ENCODE data around the gene FGD4.
A peak's percentile ranks its signal among the peaks of the same experiment; 100 is the strongest.
"Not testable (repeated sequence)": the region's sequence is repeated elsewhere in the genome, so short reads cannot be mapped to it uniquely, and the experiment has no call there.

Gene FGD4

DNA sequence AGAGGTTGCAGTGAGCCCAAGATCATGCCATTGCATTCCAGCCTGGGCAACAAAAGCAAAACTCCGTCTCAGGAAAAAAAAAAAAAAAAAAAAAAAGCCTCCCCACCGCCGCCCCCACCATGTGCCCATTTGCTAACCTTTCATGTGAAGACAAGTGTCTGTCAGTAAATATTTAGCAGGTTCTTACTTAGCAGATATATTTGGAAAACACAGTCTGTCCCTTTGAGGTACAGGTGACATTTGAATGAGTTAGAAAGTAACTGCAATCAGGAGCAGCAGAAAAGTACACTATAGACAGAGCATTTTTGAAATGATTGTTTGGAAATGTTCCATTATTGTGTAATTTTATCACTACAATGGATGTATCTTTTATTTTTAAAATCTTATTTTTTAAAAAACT is 119.7 kb downstream of the FGD4 start:
- FAIRE-seq, result no peak
- DNase-seq (ENCODE audit: low spot score), result no peak

DNA sequence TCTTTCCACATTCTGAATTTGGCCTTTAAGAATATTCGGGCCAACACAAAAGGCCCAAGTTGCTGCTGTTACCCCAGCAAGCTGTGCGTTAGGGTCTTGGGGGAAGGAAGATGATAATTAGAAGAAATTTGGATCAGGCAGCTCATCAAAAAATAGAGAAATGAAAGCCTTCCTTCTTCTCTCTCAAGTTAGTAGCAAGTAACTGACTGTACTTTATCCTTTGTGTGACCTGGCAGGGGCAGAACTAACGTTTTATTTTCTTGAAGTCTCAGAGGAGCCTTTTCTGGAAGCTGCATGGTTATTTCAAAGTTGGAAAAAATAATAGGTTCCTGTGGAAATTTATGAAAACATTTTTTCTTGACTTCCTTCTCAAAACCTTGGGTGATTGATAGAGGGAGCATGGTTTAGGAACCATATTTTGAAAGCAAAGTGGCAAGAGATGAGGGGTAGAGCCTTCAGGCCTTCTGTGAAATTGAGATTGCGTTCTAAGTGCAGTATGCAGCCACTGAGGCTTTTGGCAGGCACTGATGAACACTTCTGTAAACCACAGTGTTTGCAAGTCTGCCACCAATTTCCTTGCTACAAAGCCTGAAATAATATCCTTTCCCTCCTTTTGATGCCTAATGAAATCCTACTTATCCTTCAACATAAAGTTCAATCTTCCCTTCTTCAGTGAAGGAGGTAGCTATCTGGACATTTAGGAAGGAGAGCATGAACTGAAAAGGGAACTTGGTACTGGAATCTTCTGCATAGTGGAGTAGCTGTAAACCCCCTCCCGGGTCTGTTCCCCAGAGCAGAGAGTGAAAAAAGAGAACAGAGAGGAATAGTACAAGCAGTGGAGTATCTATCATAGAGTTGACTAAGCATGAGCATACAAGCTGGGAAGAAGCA is 123.2 kb downstream of the FGD4 start:
- no peak for FAIRE-seq

DNA sequence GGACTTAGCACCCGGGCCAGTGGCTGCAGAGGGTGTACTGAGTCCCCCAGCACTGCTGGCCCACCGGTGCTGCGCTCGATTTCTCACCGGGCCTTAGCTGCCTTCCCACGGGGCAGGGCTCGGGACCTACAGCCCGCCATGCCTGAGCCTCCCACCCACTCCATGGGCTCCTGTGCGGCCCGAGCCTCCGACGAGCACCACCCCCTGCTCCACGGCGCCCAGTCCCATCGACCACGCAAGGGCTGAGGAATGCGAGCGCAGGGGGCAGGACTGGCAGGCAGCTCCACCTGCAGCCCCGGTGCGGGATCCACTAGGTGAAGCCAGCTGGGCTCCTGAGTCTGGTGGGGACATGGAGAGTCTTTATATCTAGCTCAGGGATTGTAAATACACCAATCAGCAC is 126.4 kb downstream of the FGD4 start:
- DNase-seq (ENCODE audit: low spot score); FAIRE-seq: not testable (repeated sequence)

More for the DNA sequence above, 123.2 kb downstream of the FGD4 start:
- no peak for DNase-seq (ENCODE audit: low spot score)

DNA sequence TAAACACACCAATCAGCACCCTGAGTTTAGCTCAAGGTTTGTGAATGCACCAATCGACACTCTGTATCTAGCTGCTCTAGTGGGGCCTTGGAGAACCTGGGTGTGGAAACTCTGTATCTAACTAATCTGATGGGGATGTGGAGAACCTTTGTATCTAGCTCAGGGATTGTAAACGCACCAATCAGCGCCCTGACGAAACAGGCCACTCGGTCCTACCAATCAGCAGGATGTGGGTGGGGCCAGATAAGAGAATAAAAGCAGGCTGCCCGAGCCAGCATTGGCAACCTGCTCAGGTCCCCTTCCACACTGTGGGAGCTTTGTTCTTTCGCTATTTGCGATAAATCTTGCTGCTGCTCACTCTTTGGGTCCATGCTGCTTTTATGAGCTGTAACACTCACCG is 127.0 kb downstream of the FGD4 start:
- FAIRE-seq; DNase-seq (ENCODE audit: low spot score): not testable (repeated sequence)

DNA sequence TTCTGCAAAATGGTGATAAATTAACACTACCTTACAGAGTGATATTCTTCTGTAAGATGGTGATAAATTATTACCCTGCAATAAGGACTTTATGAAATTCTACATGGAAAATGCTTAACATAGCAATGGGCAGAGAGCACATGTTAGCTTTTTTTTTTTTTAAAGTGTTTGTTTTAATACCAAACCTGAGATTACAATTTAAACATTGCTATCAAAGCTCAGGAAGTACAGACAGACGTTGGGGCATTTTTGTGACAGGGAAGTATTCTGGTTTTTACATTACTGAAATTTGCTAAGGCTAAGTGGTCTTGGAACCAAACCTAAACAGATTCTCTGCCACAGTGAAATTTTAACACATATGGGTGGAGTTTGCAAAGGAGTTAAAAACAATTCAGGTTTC is 133.1 kb downstream of the FGD4 start:
- DNase-seq (ENCODE audit: low spot score) (no peak), FAIRE-seq (no peak)

DNA sequence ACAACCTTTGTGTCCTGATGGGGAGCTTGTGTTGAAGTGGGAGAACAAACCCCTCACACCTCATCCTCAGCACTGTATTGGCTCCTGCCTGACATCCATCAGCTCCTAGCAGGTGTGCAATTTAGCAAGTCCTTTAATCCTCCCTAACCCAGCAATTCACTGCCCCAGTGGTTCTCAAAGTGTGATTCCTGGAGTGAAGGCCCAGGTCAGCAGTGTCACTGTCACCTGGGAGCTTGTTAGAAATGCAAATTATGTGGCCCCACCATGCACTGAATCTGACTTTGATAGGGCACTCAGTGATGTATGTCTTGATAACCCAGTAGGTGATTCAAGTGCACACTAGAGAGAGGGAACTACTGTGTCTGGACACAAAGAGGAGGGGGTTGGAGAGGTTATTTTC is 133.6 kb downstream of the FGD4 start:
- DNase-seq (ENCODE audit: low spot score), result no peak
- FAIRE-seq, result no peak

DNA sequence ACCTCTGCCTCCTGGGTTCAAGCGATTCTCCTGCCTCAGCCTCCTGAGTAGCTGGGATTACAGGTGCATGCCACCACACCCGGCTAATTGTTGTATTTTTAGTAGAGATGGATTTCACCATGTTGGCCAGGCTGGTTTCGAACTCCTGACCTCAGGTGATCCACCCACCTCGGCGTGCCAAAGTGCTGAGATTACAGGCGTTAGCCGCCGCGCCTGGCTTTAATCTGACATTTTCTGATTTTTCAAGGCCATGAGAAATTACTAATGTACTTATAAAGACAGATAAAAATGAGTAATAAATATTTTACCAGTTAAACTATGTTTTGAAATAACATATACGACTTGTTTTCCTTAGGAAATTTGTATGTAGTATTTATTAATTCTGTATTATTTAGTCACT is 134.1 kb downstream of the FGD4 start:
- DNase-seq (ENCODE audit: low spot score); FAIRE-seq: not testable (repeated sequence)

DNA sequence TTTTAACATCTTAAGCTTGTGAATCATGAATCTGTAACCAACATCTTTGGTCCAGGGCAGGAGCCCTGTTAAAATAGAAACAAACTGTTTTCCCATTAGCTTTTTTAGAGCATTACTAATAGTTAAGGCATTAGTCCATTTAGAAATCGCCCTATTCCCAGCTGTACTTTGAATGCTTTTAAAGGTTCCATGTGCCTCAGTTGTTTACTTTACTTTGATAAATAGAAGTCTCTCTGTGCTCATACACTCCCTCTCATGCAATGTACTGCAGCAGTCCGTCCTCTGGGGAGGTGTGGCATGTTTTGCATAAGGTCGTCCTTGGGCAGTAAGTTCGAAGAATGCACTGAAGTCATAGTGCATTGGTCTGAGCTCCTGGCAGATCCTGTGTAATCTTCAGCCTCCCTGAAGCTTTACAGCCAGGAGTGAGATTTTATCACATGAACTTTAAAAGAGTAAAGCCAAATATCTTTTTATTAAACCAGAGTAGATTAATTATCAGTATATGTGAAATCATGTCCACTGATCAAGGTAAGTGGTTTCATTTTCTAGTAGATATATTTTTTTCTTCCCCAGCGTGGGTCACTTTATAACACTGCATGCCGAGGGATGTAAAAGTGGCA is 134.7 kb downstream of the FGD4 start:
- DNase-seq (ENCODE audit: low spot score) (peak; percentile 42), FAIRE-seq (peak; percentile 64)

DNA sequence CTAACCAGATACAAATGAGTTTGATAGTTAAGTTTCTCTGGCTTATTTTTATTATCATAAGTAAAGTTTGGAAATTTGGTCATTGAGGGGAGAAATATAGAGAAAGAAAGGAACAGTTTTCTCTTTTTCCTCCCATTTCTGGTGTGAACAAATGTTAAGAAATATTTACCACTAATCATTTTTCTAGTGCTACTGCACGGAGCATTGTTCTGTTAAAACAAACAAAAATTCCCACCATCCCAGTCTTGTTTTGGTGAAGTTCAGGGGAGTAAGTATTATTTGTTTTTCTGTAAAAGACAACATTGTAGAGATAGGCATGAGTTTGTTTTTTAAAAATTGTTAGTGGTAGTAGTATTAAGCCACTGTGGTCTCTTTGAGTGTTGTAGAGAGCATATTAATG is 135.3 kb downstream of the FGD4 start:
- FAIRE-seq (no peak), DNase-seq (ENCODE audit: low spot score) (no peak)

DNA sequence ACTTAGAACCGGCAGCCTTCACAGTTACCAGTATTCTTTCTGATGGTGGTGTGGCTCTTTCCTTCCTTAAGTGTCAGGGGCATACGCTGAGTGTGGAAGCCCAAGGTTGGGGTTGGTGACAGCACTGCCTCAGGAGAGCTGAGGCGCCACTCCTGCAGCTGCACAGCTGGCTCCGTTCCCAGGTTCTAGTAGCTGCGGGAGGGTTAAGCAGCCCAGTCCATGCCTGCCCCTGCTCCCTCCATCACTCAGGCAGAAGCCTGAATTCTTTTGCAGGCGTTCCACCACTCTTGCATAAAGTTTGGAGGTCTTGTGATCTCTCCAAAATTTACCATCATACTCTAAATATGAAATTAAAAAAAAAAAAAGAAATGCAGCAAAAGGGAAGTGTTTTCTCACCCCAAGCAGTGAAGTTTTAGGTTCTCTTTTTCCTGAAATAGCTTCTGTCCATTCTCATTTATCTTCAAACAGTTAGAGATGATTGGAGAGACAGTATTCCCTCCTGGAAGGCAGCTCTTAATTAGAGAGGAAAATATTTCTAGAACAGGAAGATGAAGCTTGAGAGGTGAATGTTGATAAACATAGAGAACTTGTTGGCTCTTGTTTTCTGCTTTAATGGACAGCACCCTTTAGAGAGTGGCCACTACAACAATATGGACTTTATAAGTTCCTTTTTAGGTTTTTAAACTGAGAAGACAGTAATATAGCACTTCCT is 136.1 kb downstream of the FGD4 start:
- FAIRE-seq, result peak; percentile 29
- DNase-seq (ENCODE audit: low spot score), result peak; percentile 45

DNA sequence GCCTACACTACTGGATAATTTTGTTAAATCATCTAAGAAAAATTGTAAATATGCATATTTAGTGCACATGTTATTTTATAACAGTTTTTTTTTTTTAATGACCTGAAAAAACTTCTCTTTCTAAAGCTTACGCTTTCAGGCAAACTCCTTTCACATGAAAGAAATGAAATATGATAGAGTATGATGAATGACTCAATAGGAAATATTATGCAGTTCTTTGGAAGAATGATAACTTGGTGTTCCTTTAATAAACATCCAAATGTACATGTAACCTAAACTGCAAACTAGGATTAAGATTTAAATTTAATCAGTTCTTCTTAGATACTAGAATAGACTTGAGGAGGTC is 136.6 kb downstream of the FGD4 start:
- FAIRE-seq (no peak), DNase-seq (ENCODE audit: low spot score) (no peak)

DNA sequence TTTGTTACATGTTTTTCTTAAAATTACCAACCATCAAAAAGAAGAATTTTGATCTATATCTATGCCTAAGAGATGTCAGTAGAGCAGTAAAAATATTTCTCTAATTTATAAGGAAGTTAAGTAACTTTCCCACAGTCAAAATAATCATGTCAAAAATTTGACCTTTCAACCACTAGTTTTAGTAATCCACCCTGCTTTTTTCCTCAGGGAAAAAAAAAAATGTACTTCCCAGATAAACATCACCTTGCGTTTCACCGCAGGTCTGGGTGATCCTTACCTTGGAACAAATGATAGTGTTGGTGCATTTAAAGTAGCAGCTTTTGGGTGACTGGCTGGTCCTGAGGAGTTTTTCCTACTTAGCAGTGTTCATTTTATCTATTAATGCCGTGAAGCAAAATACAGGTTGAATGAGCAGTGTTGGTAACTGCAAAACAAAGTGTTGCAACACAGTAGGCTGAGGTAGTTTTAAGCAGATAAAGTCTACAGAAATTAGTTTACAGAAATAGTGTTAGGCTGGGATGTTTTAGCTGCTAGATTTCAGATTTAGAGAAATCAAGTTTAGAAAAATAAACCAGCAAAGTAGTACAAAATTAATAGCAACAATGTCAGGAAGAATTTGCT is 142.5 kb downstream of the FGD4 start:
- FAIRE-seq, result no peak
- DNase-seq (ENCODE audit: low spot score), result no peak

DNA sequence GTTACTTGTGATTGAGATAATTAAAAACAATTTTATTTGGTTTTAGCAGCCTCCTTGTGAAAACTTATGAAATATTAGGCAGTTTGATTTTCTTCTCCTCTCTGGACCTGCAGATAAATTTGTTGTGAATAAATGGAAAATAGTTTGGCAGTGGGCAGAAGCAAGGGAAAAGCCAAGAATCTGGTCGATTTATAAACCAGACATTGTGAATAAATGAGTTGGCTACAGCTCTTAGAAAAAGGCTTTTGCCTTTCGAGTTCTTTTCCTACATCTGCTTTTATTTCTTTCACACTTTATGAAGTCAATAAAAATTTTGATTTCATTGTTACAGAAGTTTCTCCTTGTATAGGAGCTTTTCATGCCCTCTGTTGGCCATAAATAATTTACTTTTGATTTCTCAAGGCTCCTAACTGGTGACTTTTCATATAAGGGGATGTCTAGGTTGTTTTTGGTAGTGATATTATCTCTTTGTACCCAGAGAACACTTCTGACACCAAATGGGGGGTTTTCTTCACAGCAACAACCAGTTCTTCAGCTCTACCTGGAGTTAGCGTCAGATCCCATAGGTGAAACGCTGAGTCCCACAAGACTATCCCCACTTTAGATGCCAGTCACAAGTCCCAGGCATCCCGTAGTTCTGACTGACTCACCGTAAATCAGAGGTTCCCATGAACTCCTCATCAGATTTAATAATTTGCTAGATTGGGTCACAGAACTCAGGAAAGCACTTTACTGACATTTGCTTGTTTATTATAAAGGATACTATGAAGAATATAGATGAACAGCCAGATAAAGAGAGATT is 143.3 kb downstream of the FGD4 start:
- FAIRE-seq (no peak), DNase-seq (ENCODE audit: low spot score) (no peak)

DNA sequence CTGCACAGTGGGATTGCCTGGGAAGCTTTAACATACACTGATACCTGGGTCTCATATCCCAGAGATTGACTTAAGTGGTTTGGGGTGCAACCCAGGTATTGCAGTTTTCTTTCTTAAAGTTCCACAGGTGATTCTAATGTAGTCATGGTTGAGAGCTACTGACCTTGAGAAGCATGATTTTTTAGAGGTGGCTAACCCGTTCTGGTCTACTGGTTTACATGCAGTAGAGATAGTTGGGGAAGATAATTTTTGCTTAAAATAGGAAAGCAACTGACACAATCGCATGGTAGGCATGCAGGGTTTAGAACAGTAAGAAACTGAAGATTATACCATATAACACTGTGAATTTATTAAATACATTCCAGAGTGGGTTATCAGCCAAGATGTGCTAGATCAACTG is 145.5 kb downstream of the FGD4 start:
- FAIRE-seq, result peak; percentile 8

DNA sequence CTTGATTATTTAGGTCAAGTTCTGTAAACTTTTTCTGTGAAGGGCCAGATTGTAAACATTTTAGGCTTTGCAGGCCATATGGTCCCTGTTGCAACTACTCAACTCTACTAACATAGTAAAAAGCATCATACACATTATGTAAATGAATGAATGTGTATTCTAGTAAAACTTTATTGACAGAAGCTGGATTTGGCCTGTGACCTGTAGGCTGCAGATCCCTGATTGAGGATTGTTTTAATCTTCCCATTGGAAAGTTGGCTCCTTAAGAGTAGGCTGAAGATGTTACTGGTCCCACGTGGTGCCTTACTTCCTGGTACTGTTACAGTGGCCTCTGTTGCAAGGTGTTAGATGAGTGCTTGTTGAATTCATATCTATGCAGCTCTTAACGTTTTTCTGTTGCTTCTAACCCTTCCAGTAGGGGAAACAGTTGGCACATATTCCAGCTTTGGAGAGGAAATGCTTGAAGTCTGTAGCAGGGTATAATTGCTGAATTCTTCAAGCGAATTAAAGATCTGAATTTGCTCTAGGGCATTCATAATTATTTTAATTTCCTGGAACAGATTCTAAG is 146.1 kb downstream of the FGD4 start:
- FAIRE-seq (no peak), DNase-seq (ENCODE audit: low spot score) (no peak)

More for the DNA sequence above, 145.5 kb downstream of the FGD4 start:
- DNase-seq (ENCODE audit: low spot score), result no peak

DNA sequence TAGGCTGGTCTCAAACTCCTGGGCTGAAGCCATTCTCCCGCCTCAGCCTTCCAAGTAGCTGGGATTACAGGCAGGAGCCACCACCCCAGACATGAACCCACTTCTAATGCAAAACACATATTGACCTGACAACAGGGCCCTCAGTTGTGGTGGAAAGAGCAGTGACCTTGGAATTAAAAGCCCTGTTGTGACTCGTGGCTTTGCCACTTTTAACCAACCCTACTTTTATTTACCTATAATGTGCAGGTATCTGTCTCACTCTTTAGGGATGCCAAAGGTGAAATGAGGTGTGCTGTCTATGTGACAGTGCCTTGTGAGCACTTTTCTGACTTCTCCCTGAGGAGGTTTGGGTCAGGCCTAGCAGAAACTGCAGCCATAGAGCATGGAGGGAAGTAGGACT is 146.9 kb downstream of the FGD4 start:
- no peak for FAIRE-seq
- DNase-seq (ENCODE audit: low spot score), result no peak

DNA sequence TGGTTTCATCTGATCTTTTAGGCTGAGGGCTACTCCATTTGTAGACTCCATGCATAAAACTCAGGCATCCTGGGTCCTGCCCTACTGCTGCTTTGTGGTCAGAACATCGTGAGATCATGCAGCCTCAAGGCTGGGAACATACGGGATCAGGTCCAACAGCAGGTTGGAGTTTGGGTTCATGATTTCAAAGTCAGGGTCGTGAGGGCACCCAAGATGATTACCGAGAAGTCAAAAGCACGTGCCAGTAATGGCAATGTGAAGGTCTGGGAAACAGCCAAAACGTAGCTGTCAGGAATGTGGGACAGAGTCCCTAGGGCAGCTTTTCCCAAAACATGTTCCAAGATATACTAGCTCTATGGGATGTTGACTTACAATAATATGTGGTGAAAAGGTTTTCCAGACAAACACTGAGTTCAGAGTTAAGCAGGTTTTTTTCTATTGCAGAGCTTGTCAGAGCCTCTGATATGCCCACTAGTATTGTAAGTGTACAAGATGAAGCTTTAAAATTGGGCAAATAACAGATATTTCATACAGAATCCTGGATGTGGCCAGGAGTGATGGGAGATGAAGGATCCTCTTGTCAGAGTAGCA is 149.4 kb downstream of the FGD4 start:
- DNase-seq (ENCODE audit: low spot score) (no peak), FAIRE-seq (no peak)

DNA sequence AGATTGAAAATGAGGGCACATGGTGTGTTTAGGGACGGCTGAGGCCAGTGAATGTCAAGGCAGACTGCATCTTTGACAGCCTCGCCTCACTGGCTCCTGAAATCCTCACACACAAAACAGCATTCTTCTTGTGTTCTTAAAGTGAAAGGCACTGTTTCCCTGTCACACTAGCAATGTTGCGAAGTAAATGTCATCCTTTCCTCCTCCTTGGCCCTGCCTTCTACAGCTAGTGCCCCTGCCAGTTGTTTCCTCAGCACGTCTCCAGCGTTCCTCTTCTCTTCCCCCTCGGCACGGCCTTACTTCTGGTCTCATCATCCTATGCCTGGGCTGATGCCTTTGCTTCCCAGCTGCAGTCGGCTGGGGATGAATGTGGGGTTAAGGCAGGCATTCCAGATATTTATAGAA is 150.3 kb downstream of the FGD4 start:
- FAIRE-seq (no peak), DNase-seq (ENCODE audit: low spot score) (no peak)

DNA sequence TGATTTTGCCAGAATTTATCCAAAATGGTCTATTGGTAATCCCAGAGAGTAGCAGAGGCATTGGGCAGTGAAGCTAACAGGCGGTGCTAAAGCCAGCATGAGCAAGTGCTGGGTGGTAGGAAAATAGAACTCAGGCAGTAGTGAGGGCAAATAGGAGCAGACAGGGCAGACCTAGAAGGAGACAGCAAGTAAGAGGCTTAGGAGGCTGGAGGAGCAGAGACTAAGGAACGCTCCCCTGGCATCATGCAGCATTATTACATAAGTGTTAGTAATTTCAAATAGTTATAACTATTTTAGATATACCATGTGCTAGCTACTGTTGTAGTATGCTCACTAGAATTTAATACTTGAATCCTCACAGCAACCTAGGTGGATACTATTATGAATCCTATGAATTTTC is 151.7 kb downstream of the FGD4 start:
- DNase-seq (ENCODE audit: low spot score), result no peak
- no peak for FAIRE-seq

DNA sequence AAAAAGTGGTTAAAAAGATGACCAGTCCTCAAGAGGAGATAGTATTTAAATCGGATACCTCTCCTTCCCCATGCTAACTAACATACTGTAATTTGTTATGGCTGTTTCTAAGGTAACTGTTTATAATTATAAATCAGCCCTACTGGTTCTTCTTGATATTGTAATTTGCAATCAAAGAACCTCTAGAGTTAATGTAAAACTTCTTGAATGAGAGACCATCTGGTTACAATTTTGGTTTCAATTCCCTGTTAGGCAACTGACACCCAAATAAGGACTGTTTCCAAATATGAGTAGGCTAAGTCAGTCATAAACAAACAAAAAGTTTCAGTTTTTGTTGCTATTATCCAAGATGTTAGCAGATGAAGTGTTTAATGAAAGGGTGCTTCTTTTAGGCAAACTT is 159.5 kb downstream of the FGD4 start:
- no peak for DNase-seq (ENCODE audit: low spot score)
- FAIRE-seq, result no peak

All from RCC 7860 (cell line).